GM21619 (cell line): ENCODE measurements around the gene CDH4.
"Not testable (repeated sequence)": the region's sequence is repeated elsewhere in the genome, so short reads cannot be mapped to it uniquely, and the experiment has no call there.

ENCODE experiments used
- ATAC-seq: cut with Tn5 transposase; IDR thresholded peaks from one replicate; pipeline ENCODE4 v1.9.1; 2021; ENCODE audit not compliant: unreplicated experiment

Gene CDH4

DNA sequence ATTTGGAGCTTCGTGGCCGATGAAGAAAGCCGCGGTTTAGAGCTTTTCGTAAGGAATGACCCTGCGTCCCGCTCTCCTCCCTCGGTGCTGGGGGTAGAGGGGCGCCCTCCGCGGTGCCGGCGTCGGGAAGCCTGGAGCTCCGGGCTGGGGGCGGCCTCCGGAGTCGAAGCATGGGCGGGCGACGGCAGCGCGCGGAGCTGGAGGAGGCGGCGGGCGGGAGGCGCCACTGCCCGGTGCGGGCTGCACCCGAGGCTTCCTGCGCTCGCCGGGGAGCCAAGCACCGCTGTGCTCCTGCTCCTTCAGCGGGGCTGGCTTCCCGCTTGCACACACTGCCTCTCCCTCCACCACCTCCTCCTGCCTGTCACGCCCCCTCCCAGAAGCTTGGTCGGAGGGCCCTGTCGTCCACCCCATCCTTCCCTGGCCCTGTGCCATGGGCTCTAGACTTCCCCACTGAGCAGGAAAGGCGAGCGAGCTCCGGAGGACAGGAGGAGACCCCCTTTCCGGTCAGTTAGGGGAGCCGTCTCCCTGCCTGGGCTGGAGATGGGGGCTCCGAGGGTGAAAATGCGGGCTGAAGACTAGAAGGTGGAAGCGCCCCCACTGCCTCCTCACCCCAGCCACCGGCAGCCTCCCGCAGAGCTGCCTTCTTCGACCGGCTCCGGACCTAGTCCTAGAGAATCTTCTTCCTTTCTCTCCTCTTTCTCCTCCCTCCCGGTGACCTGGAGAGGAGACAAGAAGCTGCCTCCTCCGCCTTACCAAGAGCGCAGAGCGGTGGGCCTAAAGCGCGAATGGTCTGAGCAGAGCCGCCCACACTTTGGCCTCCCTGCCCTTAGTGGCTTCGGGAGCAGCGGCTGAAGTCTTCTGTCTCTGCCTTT lies 1.8 kb downstream of the CDH4 start:
- no peak for ATAC-seq

DNA sequence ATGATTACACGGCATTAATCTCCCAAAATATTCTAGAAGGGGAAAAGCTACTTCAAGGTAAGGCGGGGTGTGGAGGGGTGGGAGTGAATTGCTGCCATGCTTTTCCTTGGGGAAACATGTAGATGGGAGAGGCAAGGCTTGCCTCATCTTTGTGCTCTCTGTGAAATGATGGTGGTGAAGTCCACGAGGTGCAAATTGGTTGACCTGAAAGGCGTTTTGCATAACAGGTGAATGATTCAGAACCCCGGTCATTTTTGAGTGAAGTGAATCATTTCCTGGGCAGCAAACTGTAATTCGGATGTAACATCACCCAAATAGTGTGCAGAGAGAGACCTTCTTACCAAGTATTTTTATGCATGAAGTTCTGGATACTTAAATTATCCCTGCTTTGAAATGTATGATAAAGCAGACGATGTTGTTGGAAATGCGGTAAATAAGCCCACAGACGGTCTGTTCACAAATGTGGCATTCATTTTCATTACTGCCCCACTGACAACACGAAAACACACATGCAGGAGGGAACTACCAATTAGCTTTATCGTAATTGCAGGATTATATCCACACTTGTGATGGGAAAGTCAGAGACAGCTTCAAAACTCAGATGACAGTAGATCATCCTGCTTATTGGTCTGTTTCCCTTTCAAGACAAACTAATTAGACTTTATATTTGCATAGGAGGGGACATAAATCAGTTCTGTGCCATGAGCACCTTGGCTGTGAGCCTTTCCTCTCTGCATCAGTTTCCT lies 3.0 kb downstream of the CDH4 start:
- ATAC-seq, result no peak

DNA sequence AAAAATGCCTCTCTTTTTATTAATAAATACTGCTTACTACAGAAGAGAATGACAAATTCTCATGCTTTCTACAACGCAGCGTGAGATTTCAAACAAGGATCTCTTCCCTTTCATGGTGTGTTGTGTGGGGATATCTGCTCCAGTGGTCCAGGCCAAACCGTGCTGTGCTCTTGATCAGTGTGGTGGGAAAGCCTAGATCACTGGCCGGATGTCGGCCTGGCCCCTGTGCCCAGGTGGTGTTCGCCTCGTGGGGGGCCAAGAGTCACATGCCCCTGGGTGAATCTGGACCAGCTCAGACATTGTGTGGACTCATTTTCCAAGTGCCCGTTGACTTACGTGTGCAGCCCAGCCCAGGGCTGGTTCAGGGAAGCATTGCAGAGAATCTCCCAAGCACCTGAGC lies 4.3 kb downstream of the CDH4 start:
- ATAC-seq, result no peak

DNA sequence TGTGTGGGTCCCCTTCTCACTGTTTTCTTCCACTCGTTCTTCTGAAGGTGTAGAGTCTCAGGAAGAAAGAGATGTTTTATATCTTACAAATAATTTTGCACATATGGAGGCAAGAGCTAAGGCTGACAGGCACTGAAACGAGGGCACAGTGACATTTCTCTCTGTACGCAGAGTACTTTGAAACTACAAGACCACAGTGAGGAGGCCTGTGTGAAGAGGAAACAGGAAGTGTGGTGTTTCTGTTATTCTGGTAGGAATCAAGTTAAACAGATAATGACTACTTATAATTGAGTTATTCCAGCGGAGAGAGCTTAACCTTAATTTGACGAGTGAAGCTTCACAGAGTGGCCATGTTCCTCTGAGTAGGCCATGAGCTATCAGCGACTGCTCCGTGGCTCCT lies 4.8 kb downstream of the CDH4 start:
- no peak for ATAC-seq

DNA sequence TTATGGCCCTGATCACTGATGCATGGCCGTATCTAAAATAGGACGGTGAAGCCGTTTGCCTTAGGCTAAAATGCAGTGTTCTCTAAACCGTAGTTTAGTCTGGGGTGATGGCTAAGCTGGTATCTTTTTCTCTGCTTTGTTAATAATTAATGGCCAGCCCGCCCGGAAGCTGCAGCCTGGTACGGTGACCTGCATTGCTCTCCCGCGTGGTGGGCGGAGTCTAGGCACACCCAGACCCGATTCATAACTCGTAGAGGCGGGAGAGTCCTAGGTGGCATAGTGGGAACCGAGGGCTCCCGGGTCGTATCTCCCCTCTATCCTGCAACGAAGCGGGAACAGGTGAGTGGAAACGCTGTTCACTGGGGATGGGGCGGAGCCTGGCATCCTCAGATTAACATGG lies 5.5 kb downstream of the CDH4 start:
- ATAC-seq, result no peak

DNA sequence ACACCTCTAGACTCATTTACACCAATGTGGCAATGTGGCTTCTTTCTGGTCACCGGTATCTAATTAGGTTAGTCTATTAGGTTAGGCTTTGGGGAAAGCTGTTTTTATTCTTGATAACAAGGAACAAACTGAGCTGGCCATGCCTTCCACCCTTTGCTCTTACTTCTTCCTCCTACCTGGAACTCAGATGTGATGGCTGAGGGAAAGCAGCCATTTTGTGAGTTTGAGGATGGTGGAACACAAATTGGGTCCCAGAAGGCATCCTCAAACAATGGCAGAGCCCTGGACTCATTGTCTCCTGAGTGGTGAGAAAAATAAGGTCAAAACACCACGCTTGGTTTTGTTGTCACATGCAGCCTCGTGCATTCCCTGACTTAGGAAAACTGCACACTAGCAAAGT lies 7.7 kb downstream of the CDH4 start:
- ATAC-seq, result no peak

DNA sequence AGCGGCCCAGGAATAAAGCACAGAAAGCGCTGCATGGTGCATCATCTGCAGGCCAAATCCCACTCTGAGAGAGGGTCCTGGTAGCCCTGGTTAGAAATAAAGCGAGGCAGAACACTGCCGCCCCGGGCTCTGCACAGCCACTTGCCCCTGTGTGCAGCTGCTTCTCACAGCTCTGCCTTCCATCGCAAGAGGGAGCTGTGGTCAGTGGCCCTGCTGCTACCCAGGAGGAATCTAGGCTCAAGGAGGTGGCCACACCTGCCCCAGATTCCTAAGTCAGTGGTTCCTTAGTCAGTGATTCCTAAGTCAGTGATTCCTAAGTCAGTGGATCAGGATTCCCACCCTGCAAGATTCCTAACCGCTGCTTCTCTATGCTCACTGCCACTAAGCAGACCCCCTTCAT lies 8.8 kb downstream of the CDH4 start:
- ATAC-seq, result no peak

DNA sequence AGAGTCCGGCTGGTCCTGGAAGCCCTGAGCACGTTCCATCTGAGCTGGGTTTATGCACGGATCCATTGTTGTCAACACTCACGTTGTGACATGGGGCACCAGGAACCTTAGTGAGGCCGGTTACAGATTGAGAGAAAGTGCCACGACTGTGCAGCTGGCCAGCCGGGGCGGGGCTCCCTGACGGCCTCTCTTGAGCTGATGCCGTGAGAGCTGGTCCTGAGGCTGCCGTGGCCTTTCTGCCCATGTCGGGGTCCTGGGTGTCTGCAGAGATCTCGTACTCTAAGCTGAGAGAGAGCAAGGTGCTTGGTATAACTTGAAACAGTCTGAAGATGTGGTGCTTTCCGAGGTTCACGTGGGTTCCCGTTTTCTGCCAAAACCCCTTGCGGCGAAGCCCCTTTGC lies 10.0 kb downstream of the CDH4 start:
- no peak for ATAC-seq

DNA sequence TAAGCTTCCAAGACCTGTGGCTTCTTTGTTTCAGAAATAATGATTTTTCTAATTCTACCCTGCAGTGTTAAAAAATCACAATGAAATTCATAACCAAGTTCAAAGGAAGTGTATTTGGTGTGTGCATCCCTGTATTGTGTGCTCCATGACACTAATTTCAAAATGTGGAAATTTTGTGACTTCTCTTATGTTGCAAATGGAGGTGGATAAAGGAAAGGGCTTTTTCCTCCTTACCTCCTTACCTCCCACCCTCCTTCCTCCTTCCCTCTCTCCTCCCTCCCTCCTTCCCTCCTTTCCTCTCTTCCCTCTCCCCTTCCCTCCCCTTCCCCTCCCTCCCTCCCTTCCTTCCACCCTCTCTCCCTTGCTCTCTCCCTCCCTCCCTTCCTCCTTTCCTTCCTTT lies 10.5 kb downstream of the CDH4 start:
- no peak for ATAC-seq

DNA sequence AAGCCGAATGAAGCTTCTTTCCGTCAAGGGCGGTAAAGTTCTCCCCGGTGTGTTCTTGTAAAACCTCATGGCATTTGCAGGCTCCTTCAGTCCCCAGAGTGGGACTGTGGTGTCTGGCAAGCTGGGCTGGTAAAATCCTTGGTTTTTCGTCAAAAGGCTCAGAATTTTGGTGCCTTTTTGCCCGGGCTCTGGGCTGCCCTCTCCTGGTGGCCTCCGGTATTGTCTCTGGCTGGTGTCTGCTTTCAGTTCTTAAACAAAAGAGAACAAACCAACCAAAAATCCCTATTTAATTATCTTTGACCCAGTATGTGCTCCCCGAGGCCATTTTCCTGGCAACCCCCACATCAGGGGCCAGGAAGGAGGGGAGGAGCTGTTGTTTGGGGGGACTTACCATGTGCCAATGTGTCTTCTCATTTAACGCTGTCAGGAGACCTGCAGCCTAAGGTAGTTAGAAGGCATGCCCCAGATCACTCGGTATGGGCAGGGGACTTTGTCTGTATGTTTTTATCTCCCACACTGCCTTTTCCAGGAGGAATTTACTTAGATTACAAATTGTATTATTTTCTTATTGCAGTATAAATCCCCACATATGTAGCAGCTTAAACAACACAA lies 11.1 kb downstream of the CDH4 start:
- no peak for ATAC-seq

DNA sequence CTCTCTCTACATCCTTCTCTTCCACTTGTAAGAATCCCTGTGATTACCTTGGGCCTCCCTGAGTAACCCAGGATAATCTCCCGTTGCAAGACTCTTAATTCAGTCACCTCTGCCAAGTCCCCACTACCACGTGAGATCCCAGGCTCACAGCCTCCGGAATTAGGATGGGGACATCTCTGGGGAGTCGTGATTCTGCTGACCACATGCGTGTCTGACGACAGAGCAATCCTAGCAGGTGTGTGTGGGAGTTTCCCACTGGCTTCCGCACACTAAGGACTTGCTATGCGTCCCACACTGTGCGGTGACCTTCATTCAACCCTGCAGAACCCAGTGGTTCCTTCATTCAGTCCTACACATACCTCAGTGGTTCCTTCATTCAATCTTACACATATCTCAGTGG lies 11.9 kb downstream of the CDH4 start:
- no peak for ATAC-seq

DNA sequence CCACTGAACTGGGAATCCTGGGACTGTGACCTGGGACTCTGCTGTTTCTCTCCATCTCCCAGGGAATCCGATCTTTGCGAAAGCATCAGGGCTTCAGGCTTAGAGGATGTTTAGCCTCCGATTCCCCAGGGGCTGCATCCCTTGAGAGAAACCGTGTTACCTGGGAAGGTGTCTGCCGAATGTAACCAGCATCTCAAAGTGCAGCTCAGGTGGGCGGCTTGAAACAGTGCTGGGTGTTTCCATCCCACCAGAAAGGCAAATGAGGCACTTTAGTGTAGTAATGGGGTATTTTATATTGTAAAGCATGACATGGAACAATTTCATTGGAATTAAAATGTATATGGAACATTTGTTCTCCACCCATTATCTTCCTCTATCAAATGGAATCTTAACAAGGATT lies 15.2 kb downstream of the CDH4 start:
- no peak for ATAC-seq

DNA sequence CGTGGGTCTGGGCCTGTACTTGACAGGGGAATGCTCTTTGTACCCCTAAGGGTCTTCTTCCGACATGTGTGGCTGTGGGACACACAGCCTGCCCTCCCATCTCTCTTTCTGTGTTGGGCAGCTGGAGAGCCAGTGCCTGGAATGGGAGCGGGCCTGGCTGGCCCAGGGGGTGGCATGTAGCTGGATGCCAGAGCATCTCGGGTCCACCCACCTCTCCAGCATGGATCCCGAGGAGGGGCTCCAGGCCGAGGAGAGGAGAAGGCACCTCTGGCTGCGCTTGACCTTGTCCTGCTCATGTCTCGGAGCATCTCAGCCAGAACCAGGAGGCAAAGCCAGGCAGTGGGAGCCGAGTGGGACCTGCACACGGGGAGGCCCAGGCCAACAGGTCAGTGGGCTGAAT lies 16.0 kb downstream of the CDH4 start:
- no peak for ATAC-seq

DNA sequence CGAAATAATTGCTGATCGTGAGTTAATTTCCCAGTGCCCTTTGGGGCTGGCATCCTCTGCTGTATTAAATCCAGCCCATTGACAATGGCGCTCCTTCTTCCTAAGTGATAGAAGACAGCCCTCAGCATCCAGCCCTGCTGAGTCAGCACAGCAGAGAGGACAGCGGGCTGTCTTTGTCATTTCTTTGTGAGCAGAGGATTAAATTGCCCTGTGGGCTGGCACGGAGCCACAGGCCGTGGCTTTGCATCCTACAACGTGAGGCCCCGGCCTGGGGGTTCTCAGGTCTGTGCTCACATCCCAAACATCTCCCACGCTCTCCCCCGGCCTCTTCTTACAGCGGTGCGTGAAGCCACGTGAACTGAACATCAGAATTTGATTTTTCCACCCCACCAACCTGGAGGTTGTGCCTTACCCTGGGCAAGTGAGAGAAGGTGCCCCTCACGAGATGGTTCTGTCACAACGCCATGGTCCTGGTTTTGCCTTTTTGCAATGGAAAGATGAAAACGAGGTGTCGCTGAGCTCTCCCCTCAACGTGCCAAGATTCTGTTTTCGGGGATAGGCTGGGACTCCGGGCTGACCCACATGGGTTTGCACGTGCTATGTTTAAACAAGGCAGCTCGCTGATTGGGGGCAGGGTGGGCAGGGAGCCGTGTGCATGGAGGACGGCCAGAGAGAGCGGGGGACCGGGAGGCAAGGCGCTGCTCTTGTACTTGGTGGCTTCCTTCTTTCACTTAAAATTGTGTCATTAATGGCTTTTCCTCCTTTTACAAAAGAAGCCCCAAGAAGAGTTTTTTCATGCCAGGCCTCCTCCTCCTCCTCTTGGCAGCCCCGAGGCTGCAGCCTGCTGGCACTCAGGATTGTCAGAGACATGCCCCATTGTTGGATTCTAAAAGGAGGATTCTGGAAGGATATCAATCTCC lies 19.5 kb downstream of the CDH4 start:
- no peak for ATAC-seq

DNA sequence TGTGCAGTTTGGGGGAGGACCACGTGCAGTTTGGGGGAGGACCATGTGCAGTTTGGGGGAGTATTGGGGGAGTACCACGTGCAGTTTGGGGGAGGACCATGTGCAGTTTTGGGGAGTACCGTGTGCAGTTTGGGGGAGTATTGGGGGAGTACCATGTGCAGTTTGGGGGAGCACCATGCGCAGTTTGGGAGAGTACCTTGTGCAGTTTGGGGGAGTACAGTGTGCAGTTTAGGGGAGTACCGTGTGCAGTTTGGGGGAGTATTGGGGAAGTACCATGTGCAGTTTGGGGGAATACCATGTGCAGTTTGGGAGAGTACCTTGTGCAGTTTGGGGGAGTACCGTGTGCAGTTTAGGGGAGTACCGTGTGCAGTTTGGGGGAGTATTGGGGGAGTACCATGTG lies 21.0 kb downstream of the CDH4 start:
- not testable (repeated sequence) for ATAC-seq

DNA sequence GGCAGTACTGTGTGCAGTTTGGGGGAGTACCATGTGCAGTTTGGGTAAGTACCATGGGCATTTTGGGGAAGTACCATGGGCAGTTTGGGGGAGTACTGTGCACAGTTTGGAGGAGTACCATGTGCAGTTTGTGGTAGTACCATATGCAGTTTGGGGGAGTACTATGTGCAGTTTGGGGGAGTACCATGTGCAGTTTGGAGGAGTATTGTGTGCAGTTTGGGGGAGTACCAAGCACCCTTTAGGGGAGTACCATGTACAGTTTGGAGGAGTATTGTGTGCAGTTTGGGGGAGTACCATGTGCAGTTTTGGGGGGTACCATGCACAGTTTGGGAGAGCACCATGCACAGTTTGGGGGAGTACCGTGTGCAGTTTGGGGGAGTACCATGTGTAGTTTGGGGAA lies 21.6 kb downstream of the CDH4 start:
- ATAC-seq, result not testable (repeated sequence)

DNA sequence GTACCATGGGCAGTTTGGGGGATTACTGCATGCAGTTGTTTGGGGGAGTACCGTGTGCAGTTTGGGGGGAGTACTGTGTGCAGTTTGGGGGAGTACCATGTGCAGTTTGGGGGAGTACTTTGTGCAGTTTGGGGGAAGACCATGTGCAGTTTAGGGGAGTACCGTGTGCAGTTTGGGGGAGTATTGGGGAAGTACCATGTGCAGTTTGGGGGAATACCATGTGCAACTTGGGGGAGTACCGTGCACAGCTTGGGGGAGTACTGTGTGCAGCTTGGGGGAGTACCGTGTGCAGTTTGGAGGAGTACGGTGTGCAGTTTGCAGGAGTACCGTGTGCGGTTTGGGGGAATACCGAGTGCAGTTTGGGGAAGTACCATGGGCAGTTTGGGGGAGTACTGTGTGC lies 22.3 kb downstream of the CDH4 start:
- ATAC-seq, result no peak

DNA sequence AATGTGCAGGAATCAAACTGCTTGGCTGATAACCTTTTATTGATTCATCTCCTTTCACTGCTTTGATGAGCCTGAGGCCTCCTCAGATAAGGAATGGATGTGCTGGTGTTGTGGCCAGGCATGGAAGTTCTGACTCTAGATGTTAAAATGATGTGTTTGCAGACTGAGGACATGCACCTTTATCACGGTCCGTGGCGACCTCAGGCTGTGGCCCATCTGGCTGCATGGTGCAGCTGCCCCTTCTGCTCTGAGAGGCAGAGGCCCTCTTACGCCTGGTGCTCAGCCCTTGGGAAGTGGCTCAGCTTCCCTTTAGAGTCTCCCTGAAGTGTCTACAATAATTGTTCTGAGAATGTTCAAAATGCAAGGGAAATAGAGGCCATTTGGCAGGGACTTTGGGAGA lies 26.2 kb downstream of the CDH4 start:
- no peak for ATAC-seq

DNA sequence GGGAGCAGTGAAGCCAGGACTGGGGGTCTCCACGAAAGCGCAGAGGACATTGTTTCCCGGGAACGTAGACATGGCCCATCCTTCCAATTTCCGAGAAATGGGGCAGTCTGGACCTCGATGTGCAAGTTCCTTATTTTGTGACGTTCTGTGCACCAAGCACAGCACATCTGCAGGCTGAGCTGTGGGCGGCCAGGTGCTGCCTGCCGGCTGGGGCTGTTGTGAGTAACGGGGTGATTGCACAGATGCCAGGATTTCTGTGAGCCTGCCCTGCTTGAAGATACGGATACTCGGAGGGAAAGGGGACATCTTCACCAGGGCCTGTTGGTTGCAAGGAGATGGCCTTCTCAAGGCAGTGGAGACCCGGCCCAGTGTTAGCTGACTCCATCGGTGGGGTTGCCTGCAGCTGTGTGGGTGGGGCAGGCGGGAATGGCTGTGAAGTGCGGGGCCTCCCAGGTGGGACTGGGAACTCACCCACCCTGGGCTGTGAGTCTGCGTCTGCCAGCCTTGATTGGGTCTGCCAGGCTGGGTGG lies 27.6 kb downstream of the CDH4 start:
- no peak for ATAC-seq

DNA sequence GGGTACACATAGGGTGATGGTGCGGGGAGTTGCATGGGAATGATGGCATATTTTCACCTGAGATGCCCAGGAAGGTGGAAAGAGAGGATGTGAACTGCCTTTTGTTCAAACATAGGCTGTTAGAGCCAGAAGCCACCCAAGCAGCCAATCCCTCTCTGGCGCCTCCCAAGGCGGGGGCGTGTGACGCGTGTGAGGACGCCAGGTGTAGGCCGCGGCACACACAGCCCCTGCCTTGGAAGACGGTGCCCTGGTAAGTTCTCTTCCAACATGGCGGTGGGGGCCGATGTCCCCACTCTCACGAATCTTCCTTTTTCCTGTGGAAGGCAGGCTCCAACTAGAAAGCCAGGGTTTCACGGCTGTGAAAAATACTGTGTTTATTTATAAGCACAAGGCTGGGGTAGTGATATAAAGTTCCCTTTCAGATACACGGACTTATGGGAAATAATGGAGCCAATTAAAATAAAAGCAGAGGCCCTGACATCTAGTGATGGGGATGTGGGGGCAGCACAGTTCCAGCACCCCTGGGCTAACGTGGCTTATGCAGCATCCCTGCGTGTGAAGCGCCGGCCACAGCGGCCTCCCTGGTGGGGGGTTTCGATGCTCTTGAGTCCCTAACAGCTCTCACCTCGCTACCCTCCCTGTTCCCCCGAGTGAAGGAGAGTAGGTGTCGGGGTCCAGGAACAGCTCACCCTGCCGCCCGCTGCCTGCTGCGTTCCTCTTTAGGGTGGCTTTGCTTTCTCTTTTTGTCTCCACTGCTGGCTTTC lies 28.3 kb downstream of the CDH4 start:
- no peak for ATAC-seq
